Right ventricle myocardium superior (tissue), 1 donor: Measurements from ENCODE around the gene ZP1. TPM values are rescaled to one million over a fixed set of nuclear protein-coding genes. Genes with fewer than 3 reads are reported as not detected.
"Not testable (repeated sequence)": the region's sequence is repeated elsewhere in the genome, so short reads cannot be mapped to it uniquely, and the experiment has no call there.

Source experiments
- ATAC-seq: fragments of 200-7000 bp; cut with Tn5 transposase; one replicate; pipeline ENCODE4 v1.9.1; 2020; ENCODE audit warnings: mild to moderate bottlenecking; ENCODE audit not compliant: poor library complexity
- DNase-seq: peaks from one replicate; pipeline ENCODE4 v3.0.0-alpha.2; 2020
- intact Hi-C: fragments of 100-400 bp; cut with DNase I; formaldehyde crosslinking; loops from one replicate; pipeline ENCODE4 v1.11.2; 2022
- total RNA-seq: library from RNA; stranded (reverse); fragmentation: NEBNext Ultra II Directional; extraction: Animal tissue kit (Norgen Biotek cat#: 25700); gene quantifications from one replicate; pipeline ENCODE4 v1.2.1, GENCODE V29; 2021
- donor health status: DM: no; HTN: yes; CAD: no; lungs with severe emphysema.

The ZP1 gene
- total RNA-seq, 1 donor from 2014 or later: not detected

DNA sequence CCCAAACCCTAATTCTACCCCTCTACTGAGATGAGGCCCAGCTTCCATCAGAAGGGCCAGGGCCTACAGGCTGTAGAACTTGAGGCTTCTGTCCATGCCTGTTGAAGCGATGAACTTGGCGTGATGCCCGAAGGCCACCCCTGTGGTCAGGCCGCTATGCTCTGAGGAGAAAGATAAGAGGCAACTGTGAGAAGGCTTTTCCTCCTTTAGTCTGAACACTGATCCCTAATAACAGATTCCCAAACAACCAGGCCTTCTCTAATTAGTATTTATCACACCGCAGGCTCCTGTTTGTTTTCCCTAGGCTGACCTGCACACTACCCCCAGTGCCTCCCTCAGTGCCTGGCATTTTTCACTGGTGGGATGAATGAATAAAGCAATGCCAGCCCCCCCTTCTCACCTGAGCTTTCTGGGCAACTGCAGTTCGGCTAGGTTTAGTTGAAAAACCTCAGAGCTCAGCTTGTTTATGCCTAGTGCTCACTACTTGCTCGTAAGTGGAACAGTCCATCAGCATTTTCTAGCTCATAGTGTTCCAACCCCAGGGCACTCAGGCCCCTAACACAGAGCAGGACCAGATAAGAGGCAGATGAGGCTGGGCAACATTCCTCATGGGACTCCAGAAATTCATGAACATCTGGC, 23.9 kb downstream of the ZP1 start:
- ATAC-seq (no peak), DNase-seq (peak; percentile 65)
- intact Hi-C loops: no loop called here

DNA sequence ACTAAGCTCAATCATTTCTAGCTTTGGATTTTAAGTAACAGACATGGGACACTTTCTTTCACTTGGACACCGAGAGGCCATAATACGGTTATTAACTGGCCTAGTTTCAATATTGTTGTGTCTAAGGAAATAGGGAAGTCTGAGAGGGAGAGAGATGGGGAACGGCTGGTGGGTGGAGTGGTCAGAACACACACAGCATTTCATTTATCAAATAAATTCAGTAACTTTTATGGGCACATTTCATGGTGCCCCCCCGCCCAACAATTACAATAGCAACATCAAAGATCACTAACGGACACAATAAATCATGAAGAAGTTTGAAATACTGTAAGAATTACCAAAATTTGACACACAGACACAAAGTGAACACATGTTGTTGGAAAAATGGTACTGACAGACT, 28.3 kb downstream of the ZP1 start:
- DNase-seq: no peak
- ATAC-seq: no peak
- intact Hi-C loops: loop anchor here (5.0 kb wide), 1 partner anchor 63 kb away; no protein-coding TSS in a partner anchor

DNA sequence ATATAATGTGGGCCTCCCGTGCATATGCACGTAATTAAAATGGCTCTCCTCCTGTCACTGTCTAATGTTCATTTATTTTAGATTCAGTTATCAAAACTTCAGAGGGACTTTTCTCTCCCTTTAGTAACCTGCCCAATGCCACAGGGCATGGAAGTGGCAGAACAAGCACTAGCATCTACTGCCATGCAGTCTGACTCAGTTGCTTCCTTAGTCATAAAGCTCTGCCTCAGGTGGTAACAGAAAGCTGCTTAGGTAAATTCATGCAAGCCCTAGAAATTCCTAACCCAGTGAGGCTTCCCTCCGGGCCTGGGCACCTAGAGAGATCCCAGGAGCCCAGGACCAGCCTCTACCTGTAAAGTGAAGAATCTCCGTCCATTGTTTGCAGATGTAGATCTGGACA, 30.2 kb downstream of the ZP1 start:
- intact Hi-C loops: loop anchor here (5.0 kb wide), 1 partner anchor 65 kb away; no protein-coding TSS in a partner anchor
- ATAC-seq (no peak), DNase-seq (no peak)

DNA sequence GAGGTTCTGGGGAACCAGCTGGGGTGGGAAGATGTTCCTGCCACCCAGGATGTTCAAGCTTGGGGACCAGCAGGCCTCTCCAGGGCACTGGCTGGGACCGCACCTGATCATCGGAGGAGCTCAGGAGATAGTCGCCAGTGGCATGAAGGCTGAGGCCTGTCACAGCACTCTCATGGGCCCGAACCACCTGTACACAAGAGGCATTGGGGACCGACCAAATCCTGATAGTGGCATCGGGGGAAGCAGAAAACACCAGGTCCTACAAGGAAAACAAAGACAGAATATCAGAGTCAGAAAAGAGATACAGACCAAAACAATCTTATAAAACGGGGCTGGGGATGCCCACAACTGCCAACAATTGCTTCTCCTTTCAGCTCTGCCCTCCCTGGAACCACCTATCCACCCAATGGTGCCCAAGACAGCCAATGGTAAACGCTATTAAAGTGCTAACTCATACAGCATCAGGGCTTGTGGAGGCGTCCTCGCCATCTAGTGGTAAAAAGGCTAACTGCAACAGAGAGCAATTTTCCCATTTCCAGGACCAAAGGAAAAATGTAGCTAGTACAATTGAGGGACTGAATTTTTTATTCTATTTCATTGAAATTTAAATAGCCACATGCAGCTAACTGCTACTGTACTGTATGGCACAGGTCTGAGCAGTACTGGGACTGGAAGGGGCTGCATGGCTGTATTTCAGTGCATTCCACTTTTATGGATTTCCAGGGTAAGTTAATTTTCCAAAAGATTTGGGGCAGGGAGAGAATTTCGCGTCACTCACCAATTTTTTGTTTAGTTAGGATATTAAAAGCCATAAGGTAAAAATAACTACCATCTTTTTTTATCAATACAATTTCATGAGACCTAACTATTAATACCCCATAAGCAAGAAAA, 31.9 kb downstream of the ZP1 start:
- DNase-seq (no peak), ATAC-seq (peak; percentile 69)
- intact Hi-C loops: loop anchor here (5.0 kb wide), 1 partner anchor 67 kb away; no protein-coding TSS in a partner anchor

DNA sequence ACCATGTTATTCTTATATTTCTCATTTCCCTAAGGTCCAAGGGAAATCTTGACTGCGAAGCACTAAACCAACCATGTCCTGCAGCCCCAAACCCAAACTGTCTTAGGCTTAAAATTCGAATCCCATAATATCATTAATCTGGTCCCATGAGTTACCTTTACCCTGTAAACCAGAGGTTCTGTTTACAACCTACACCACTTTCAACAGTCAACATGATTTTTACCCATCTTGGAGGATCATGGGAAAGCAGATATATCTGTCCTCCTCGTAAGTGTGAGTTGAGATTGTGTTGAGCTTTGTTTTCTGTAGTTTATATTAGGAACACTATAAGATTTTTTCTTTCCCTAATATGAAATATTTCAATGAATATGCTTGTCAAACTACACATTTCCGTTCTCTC, 32.6 kb downstream of the ZP1 start:
- no peak for DNase-seq
- intact Hi-C loops: loop anchor here (5.0 kb wide), 2 partner anchors 68 to 123 kb away; no protein-coding TSS in a partner anchor
- ATAC-seq: no peak

DNA sequence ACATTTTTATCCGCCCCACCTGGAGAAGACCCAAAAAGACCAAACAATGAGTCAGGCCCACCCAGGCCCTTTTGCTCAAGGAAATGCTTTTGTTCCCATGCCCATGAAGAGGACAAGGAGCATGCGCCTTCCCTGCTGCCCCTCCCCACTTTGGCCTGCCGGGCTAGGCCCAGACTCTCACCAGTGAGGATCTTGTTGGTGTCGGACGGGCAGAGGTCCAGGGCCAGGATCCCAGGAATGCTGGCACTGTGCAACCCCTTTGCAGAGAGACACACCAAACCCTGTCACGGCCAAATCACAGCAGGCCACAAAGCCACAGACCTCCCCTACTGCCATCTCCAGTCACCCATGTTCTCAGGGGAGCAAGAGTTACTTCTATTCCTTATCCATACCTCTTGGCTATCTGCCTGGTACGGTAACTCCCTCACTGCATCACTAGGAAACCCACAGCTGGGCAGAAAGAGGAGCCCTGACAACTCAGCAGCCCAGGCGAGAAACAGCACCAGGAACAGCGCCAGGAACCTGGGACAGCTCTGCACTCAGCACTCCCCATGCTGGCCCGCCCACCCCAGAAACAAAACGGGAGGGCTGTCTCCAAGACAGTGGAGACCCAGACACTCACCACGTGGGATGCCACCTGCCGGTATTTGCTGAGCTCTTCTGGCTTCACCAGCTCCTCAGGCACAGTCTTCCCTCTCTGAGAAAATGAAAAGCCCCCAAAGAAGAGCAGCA, 33.5 kb downstream of the ZP1 start:
- DNase-seq: no peak
- peak; percentile 29 for ATAC-seq
- intact Hi-C loops: loop anchor here (5.0 kb wide), 1 partner anchor 124 kb away; no protein-coding TSS in a partner anchor

DNA sequence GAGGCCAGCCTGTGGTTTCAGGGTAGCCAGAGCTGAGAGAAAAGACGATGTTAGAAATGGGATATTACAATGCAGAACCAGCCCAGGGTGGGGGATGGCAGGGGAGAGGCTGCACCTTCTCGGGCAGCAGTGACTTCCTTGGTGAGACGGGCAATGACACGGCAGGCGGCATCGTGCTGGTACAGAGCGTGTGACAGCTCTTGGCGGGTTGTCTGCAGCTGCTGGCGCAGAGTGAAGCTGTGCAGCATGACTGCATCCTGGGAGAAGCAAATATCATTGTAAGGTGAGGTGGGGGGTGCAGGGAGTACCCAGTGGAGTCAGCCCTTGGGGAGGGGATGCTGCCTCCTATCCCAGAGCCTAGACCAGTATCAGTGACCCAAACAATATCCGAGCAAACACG, 35.3 kb downstream of the ZP1 start:
- intact Hi-C loops: loop anchor here (5.0 kb wide), 1 partner anchor 125 kb away; no protein-coding TSS in a partner anchor
- DNase-seq (no peak), ATAC-seq (no peak)

DNA sequence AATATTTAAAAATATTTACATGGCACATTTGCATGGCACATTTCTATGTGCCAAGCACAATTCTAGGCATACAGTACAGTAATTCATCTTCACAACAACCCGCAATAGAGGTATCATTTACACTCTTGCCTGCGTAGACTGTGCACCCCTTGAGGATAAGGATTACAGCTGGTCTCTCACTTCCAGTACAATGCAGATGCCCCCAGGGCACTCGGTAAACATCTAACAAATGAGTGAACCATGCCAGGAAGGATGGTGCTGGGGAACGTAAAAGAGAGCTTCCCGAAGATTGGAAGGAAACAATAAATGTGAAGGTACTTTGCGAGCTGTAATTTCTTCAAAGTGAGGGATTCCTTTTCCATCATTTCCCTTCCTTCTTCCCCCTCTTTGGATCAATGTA, 37.7 kb downstream of the ZP1 start:
- intact Hi-C loops: no loop called here
- no peak for DNase-seq

DNA sequence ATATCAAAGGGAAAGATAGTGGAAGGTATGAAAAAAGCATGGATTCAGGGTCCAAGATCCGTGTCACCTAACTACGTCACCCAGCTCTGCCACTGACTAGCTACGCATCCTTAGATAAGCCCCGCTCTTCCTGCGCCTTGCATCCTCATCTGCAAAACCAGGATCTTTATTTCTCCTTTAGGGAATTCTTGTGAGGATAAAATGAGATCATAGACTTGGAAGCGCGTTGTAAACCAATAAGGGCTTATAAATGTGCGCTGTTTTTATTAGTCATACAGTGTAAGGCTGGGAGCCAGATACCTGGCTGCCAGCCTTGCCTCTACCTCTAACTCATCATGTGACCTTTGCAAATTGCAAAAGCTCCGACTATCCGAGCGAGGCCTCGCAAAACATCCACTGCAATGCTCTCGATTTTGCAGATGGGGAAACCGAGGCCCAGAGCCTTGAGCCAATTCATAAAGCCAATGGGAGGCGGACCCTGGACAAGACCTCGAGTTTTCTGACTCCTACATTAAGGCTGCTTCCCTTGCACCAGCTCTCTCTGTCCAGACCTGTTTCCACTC, 38.3 kb downstream of the ZP1 start:
- intact Hi-C loops: no loop called here
- ATAC-seq (no peak), DNase-seq (no peak)

More for the DNA sequence above, 37.7 kb downstream of the ZP1 start:
- ATAC-seq: no peak

DNA sequence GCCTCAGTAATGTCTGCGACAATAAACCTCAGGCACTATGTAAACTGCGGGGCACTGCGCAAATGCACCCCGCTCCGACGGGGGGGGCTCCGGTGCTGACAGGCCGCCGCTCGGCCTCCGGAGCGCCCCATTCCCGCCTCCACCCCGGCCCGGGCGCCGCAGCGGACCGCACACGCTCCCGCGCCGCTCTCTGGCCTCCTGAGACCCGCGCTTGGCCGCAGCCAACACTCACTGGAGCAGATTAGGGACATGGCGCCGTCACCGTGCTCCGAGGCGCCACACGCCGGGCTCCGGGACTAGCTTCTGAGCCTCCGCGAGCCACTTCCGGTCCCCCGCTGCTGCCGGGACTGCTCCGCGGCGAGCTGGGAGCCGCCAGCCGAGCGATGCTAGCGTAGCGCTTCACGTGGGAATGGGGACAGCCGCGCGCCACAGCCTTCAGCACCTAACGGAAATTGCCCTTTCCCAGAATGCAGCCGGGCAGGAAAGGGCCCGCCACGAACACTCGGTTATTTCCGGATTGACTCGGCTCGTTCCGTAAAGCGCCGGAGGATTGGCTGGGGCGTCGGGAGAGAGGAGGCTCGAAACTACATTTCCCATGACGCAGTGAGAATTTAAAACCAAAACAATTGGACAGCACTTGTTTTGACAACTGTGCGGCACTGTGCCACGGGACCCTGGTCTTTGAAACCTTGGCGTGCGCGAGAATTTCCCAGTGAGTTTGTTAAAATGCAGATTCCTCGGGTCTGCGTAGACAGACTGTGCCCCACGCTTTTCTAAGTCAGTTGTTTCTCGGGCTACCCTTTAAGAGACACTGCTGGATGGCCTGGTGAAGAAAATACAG, 39.0 kb downstream of the ZP1 start, which contains the start of gene PRPF19:
PRPF19 (minus strand) TSS at position 454 of the 841 bp plus-strand sequence; CDS start at position 251, 203 bp downstream.
- intact Hi-C loops: no loop called here
- DNase-seq (peak; percentile 98), ATAC-seq (peak; percentile 98)

DNA sequence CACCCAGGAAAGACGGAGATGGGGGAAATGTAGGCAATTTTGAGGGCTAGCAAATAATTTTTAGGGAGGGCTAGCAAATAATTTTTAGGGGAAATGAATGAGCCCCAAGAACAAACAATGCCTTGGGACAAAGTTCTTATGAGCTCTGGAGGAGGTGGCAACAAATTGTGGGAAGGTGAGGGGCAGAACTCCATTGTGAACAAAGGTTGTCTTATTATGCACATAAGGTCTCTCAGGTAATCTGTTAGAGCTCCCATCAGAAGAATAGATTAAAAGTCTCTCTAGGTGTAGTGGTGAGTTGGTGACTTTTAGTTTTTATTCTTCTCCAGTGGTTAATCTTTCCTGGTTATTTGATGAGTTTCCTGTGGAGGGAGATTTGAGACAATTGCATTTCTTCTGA, 41.5 kb downstream of the ZP1 start:
- DNase-seq (no peak), ATAC-seq (no peak)
- intact Hi-C loops: no loop called here

DNA sequence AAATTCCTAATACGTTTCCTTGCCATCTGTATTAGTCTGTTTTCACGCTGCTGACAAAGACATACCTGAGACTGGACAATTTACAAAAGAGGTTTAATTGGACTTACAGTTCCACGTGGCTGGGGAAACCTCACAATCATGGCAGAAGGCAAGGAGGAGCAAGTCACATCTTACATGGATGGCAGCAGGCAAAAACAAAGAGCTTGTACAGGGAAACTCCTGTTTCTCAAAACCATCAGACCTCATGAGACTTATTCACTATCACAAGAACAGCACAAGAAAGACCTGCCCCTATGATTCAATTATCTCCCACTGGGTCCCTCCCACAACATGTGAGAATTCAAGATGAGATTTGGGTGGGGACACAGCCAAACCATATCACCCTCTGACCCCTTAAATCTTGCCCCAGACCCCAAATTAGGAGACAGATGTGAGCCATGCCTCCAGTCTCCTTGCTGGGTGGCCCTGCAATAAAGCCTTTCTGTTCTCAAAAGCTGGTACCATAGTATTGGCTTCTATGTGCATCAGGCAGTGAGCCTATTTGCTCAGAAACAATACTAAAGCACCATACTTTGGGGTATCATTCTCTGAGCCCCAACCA, 42.4 kb downstream of the ZP1 start:
- DNase-seq, ATAC-seq, intact Hi-C loops: not testable (repeated sequence)

DNA sequence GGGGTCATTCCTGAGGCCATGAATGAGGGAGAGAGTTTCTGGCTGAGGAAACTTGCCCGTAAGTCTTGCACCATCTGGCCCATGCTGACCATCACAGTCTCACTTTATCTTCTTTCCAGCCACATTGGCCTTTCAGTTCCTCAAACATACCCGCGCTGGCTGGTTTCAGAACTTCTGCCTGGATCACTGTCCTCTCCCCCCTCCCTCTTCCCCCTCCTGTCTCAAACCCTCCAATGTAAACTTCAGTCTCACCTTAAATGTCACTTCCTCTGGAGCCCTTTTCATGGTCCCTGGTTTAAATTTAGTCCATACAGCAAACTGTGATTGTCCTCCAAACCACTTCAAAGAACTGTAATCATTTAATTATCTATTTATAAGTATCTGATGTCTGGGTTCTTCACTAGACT, 42.9 kb downstream of the ZP1 start:
- ATAC-seq (no peak), DNase-seq (no peak)
- intact Hi-C loops: no loop called here

DNA sequence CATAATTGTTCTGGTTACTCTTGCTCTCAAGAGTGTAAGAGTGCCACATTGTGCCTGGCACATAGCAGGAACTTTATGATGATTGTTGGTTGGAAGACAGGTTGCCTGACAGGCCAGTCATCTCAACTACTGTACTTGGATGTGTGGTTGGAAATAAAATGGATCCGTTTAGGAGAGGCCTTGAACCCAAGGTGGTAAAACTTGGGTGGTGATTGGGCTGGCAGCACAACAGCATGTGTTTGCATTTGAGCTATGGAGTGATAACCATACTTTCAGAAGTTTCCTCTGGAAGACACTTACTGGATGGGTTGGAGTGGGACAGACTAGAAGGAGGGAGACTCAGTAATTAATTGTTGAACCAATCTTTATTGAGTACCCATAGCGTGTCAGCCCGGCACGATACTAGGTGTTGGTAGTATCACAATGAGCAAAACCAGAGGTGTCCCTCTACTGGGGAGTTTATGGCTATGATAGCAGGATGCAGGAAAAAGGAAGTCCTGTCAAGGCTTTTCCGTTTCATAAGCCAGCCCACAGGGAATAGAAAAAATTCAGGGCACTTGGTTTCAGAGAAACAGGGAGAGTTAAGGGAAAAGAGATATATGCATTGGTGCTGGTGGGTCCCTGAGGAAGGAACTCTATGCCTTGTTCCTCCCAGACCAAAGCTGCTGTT, 43.5 kb downstream of the ZP1 start:
- intact Hi-C loops: no loop called here
- DNase-seq (no peak), ATAC-seq (no peak)

DNA sequence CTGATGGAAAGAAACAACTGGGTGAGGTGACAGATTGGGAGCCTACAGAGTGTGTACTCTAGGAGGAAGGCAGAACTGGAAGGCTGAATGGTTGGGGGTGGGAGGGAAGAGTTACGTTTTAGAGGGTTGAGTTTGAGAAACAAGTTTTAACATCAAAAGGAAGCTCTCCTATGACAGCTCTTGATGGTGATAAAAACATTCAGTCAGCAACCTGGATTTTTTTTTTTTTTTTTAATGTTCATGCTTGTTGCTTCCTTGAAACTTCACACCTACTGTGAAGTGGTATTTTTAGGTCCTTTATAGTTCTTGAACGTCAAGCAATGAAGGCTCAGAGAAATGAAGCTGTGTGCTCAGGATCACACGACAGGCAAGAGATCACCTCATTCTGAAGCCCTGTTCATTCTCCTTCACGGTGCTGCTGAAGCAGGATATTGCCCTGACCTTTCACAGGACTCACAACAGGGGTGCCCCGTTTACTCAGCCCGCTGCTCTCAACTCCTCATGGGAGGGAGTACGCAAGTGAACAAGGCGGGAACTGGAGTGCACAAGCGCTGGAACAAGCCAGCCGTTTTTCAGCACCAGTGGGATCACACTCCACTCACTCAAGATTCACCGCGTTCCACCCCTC, 45.0 kb downstream of the ZP1 start:
- DNase-seq (no peak), ATAC-seq (no peak)
- intact Hi-C loops: no loop called here

DNA sequence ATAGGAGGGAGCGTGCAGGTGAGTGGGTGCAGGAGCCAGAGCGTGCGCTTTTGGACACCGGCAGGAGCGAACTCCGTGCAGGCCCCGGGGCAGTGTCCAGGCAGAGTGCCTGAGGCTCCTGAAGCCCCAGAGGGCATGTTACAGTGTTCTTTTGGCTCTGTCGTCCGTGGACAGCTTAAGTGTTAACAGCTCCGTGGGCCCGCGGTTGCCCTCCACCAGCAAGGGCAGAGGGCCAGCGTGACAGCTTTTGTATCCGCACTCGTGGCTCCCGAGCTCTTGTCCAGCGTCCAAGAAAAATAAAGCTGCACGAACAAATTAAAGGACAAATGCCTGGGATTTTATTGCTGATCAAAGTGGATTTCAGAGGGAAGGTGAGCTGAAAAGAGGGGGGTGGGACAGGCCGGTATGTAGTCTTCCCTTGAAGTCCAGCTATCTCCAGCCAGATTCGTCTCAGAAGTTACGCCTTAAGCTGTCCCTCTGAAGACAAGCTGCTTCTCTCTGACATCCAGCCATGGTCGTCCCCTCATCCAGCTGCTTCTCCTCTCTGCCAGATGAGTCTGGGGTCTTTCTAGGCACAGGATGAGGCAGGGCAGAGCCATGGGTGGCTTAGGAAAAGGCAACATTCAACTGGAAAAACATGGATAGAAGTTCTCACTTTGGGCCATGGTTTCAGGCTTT, 45.6 kb downstream of the ZP1 start:
- ATAC-seq: no peak
- DNase-seq: no peak
- intact Hi-C loops: no loop called here
